HepG2 (cell line): ENCODE results near the gene FBXL22.

Experiments used
- JUN ChIP-seq: sonication (generic); formaldehyde crosslinking; IDR thresholded peaks from 2 replicates; pipeline ENCODE4 v1.4.0; 2020; ENCODE audit warnings: mild to moderate bottlenecking, missing genetic modification reagents
- NFIC ChIP-seq: IDR thresholded peaks from 2 replicates; pipeline ENCODE4 v1.6.1; 2012; ENCODE audit warnings: mild to moderate bottlenecking, low read length, inconsistent platforms
- NFYB ChIP-seq: sonication (generic); formaldehyde crosslinking; IDR thresholded peaks from 2 replicates; pipeline ENCODE4 v1.4.0; 2020; ENCODE audit warnings: missing genetic modification reagents
- POLR2A ChIP-seq, 2 experiments: IDR thresholded peaks; 2 replicates each; pipeline ENCODE4 v1.6.1; 2011; ENCODE audit warnings: low read depth in 2 of 2, low read length in 2 of 2, mild to moderate bottlenecking in 1 of 2, moderate library complexity in 1 of 2; ENCODE audit not compliant: insufficient read depth in 1 of 2
- POLR2AphosphoS5 ChIP-seq: IDR thresholded peaks from 2 replicates; pipeline ENCODE4 v1.6.1; 2012; ENCODE audit warnings: low read depth, low read length
- YY1 ChIP-seq: IDR thresholded peaks from 2 replicates; pipeline ENCODE4 v1.6.1; 2011; ENCODE audit warnings: low read length, low read depth, moderate library complexity, mild to moderate bottlenecking; ENCODE audit not compliant: insufficient read depth, insufficient replicate concordance
- ZFP36 ChIP-seq: fragments of 150-350 bp; IDR thresholded peaks from 2 replicates; pipeline ENCODE4 v1.6.1; 2018; ENCODE audit warnings: borderline replicate concordance, low read length, low read depth; ENCODE audit not compliant: partially characterized antibody
- ZNF598 ChIP-seq: sonication (generic); formaldehyde crosslinking; IDR thresholded peaks from 2 replicates; pipeline ENCODE4 v1.5.1; 2020; ENCODE audit warnings: mild to moderate bottlenecking, missing genetic modification reagents, borderline replicate concordance
- TF ChIP-seq, protein P1 (sequence below): sonication (generic); formaldehyde crosslinking; IDR thresholded peaks from 2 replicates; pipeline ENCODE4 v1.4.0; 2020; ENCODE audit warnings: missing genetic modification reagents

DNA sequence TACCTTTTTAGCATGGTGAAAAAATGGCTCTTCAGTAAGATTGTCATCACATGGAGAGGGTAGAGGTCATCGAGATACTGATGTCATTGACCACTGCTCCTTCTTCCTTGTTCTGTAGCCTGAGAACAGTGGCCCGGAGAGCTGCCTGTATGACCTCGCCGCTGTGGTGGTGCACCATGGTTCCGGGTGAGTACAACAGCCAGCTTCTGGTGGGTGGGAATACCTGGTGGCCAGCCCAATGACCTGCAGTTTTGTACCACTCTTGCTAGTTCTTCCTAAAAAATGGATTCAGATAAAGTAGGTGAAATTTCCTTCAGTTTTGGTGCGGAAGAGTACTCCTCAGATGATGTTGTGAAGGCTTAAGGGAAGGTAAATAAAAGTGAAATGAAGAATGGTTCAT lies 8.4 kb upstream of the FBXL22 start:
- TF ChIP-seq POLR2A (IDR thresholded peaks at IDR 0.05; ENCODE audit: insufficient read depth in 1 of 2, low read depth in 2 of 2, low read length in 2 of 2) (no peak), ZNF598 (no peak), ZFP36 (no peak), NFIC (no peak), POLR2AphosphoS5 (no peak), NFYB (CRISPR knock-in tag) (no peak), YY1 (no peak), JUN (no peak)
- TF ChIP-seq, protein P1, sequence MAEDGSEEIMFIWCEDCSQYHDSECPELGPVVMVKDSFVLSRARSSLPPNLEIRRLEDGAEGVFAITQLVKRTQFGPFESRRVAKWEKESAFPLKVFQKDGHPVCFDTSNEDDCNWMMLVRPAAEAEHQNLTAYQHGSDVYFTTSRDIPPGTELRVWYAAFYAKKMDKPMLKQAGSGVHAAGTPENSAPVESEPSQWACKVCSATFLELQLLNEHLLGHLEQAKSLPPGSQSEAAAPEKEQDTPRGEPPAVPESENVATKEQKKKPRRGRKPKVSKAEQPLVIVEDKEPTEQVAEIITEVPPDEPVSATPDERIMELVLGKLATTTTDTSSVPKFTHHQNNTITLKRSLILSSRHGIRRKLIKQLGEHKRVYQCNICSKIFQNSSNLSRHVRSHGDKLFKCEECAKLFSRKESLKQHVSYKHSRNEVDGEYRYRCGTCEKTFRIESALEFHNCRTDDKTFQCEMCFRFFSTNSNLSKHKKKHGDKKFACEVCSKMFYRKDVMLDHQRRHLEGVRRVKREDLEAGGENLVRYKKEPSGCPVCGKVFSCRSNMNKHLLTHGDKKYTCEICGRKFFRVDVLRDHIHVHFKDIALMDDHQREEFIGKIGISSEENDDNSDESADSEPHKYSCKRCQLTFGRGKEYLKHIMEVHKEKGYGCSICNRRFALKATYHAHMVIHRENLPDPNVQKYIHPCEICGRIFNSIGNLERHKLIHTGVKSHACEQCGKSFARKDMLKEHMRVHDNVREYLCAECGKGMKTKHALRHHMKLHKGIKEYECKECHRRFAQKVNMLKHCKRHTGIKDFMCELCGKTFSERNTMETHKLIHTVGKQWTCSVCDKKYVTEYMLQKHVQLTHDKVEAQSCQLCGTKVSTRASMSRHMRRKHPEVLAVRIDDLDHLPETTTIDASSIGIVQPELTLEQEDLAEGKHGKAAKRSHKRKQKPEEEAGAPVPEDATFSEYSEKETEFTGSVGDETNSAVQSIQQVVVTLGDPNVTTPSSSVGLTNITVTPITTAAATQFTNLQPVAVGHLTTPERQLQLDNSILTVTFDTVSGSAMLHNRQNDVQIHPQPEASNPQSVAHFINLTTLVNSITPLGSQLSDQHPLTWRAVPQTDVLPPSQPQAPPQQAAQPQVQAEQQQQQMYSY (CRISPR knock-in tag): no peak
